Neural crest cell (in vitro differentiated cells): Measurements from ENCODE around the gene EMC10. TPM values are rescaled to one million over a fixed set of nuclear protein-coding genes. Genes with fewer than 3 reads are reported as not detected.

ENCODE experiments used
- DNase-seq: peaks from one replicate; pipeline ENCODE4 v3.0.0; 2021; ENCODE audit warnings: low read depth, mixed read lengths, low spot score
- H3K27ac Mint-ChIP-seq: one replicate; pipeline ENCODE4 v1.8.0; 2021; ENCODE audit warnings: mild to moderate bottlenecking, mixed read lengths; ENCODE audit not compliant: unreplicated experiment
- H3K27me3 Mint-ChIP-seq: 2 replicates; pipeline ENCODE4 v1.8.0; 2021; ENCODE audit warnings: low read depth, mild to moderate bottlenecking, mixed read lengths
- H3K36me3 Mint-ChIP-seq: 2 replicates; pipeline ENCODE4 v1.8.0; 2021; ENCODE audit warnings: low read depth, mild to moderate bottlenecking, mixed read lengths
- H3K4me1 Mint-ChIP-seq: 2 replicates; pipeline ENCODE4 v1.8.0; 2021; ENCODE audit warnings: mixed read lengths
- H3K4me3 Mint-ChIP-seq: one replicate; pipeline ENCODE4 v1.8.0; 2021; ENCODE audit warnings: mild to moderate bottlenecking, mixed read lengths
- H3K9me3 Mint-ChIP-seq: 2 replicates; pipeline ENCODE4 v1.8.0; 2021; ENCODE audit warnings: mixed read lengths
- CTCF ChIP-seq: fragments of 200-600 bp; sonication (generic); conservative IDR thresholded peaks from 2 replicates; pipeline ENCODE4 v1.5.0; 2021; ENCODE audit warnings: antibody characterized with exemption, mild to moderate bottlenecking
- total RNA-seq: library from RNA; stranded (reverse); gene quantifications from 2 replicates; pipeline ENCODE4 v1.2.1, GENCODE V29; 2021

Gene EMC10
- total RNA-seq, 1 donor from 2014 or later, result 129 TPM

- Mint-ChIP-seq H3K27ac (no peak overlapping the region), H3K4me1 (peaks cover 13% of the 10 kb centered on the region), H3K9me3 (peaks cover 4% of the 10 kb centered on the region), H3K4me3 (no peak overlapping the region), H3K27me3 (no peaks in the 10 kb centered on the region), H3K36me3 (peaks cover 21% of the 10 kb centered on the region)
- TF ChIP-seq CTCF, result no peak
- DNase-seq, result no peak
These were observed 54.9 kb downstream of the EMC10 start for GRCh38 chr19:50531171-50531612.

- DNase-seq, result no peak
- Mint-ChIP-seq H3K36me3 (peaks cover 26% of the 10 kb centered on the region), H3K27me3 (no peaks in the 10 kb centered on the region), H3K4me1 (peaks cover 19% of the 10 kb centered on the region), H3K9me3 (peaks cover 4% of the 10 kb centered on the region), H3K4me3 (no peak overlapping the region), H3K27ac (no peak overlapping the region)
- TF ChIP-seq CTCF, result no peak
These were observed 56.6 kb downstream of the EMC10 start for GRCh38 chr19:50532952-50533351.

- no peak for TF ChIP-seq CTCF
- peaks cover 20% of the 10 kb centered on the region for H3K4me1 Mint-ChIP-seq
- H3K27me3 Mint-ChIP-seq, result no peaks in the 10 kb centered on the region
- H3K9me3 Mint-ChIP-seq, result peaks cover 4% of the 10 kb centered on the region
- H3K36me3 Mint-ChIP-seq, result peaks cover 26% of the 10 kb centered on the region
- H3K27ac Mint-ChIP-seq, result no peak overlapping the region
- no peak overlapping the region for H3K4me3 Mint-ChIP-seq
- DNase-seq, result no peak
These were observed 58.2 kb downstream of the EMC10 start for GRCh38 chr19:50534478-50534877.

GRCh38 chr19:50535672-50536187, 59.4 kb downstream of the EMC10 start:
- Mint-ChIP-seq H3K27me3 (no peaks in the 10 kb centered on the region), H3K27ac (no peak overlapping the region), H3K4me3 (no peak overlapping the region), H3K36me3 (peaks cover 26% of the 10 kb centered on the region), H3K4me1 (peaks cover 20% of the 10 kb centered on the region), H3K9me3 (peaks cover 4% of the 10 kb centered on the region)
- DNase-seq, result no peak
- no peak for TF ChIP-seq CTCF

GRCh38 chr19:50536662-50537305, 60.5 kb downstream of the EMC10 start:
- Mint-ChIP-seq H3K4me1 (peaks cover 16% of the 10 kb centered on the region), H3K9me3 (peaks cover 4% of the 10 kb centered on the region), H3K27me3 (no peaks in the 10 kb centered on the region), H3K36me3 (peaks cover 24% of the 10 kb centered on the region), H3K27ac (no peak overlapping the region), H3K4me3 (no peak overlapping the region)
- no peak for DNase-seq
- no peak for TF ChIP-seq CTCF
